Common myeloid progenitor, CD34-positive (primary cell): ENCODE results near the gene OR51B4.
"Not testable (repeated sequence)": the region's sequence is repeated elsewhere in the genome, so short reads cannot be mapped to it uniquely, and the experiment has no call there.

Experiments used
- CTCF ChIA-PET: fragments of 350-600 bp; sonication (Branson Sonifier 250); formaldehyde crosslinking; loops from one replicate; lab custom pipeline; 2021; ENCODE audit warnings: antibody characterized with exemption; lab: Charles Lee
- POLR2A ChIA-PET: fragments of 350-600 bp; sonication (Branson Sonifier 250); formaldehyde crosslinking; loops from one replicate; lab custom pipeline; 2021; ENCODE audit warnings: antibody characterized with exemption; lab: Charles Lee
- DNase-seq, 3 donors: peaks; one replicate each; pipeline versions ENCODE4 v3.0.0 to v3.0.0-alpha.2; 2013
- H3K27ac ChIP-seq, 2 experiments: 1 replicate in 1 of 2; 2 replicates in 1 of 2; pipeline ENCODE4 v1.7.0; 2013; ENCODE audit warnings: inconsistent platforms in 2 of 2, low read length in 2 of 2, mild to moderate bottlenecking in 2 of 2, low read depth in 1 of 2, moderate library complexity in 1 of 2; ENCODE audit not compliant: severe bottlenecking in 2 of 2, insufficient read depth in 1 of 2, poor library complexity in 1 of 2
- H3K27me3 ChIP-seq, 5 experiments: replicated peaks in 2 of 5; 1 replicate in 3 of 5; 2 replicates in 2 of 5; pipeline versions ENCODE4 v1.6.1 to v1.7.0; 2013; ENCODE audit warnings: low read length in 4 of 5, mild to moderate bottlenecking in 2 of 5, moderate library complexity in 2 of 5, inconsistent platforms in 1 of 5; ENCODE audit not compliant: insufficient read depth in 5 of 5, control insufficient read depth in 4 of 5
- H3K36me3 ChIP-seq, 4 experiments: 1 replicate in 2 of 4; 2 replicates in 2 of 4; pipeline versions ENCODE4 v1.6.1 to v1.7.0; 2013; ENCODE audit warnings: low read length in 3 of 4, control low read depth in 1 of 4, mild to moderate bottlenecking in 1 of 4; ENCODE audit not compliant: control insufficient read depth in 4 of 4, insufficient read depth in 4 of 4
- H3K4me1 ChIP-seq, 4 experiments: 1 replicate in 3 of 4; 2 replicates in 1 of 4; pipeline versions ENCODE4 v1.6.1 to v1.7.1; 2013; ENCODE audit warnings: low read length in 3 of 4, mild to moderate bottlenecking in 3 of 4, control low read depth in 1 of 4, inconsistent platforms in 1 of 4, moderate library complexity in 1 of 4; ENCODE audit not compliant: control insufficient read depth in 4 of 4, insufficient read depth in 4 of 4; ENCODE audit errors: control extremely low read depth in 1 of 4
- H3K4me3 ChIP-seq, 7 experiments: 1 replicate in 4 of 7; 2 replicates in 3 of 7; pipeline versions ENCODE4 v1.5.1 to v1.7.0; 2013; ENCODE audit warnings: mild to moderate bottlenecking in 7 of 7, low read length in 6 of 7, moderate library complexity in 6 of 7, inconsistent platforms in 2 of 7, low read depth in 2 of 7, control low read depth in 1 of 7; ENCODE audit not compliant: insufficient read depth in 4 of 7, control insufficient read depth in 1 of 7; ENCODE audit errors: extremely low read depth in 1 of 7
- H3K9me3 ChIP-seq, 5 experiments: 1 replicate in 4 of 5; 2 replicates in 1 of 5; pipeline versions ENCODE4 v1.6.1 to v1.7.1; 2013; ENCODE audit warnings: low read length in 4 of 5, mild to moderate bottlenecking in 2 of 5, inconsistent platforms in 1 of 5, low read depth in 1 of 5, moderate library complexity in 1 of 5; ENCODE audit not compliant: control insufficient read depth in 4 of 5, insufficient read depth in 2 of 5; ENCODE audit errors: control extremely low read depth in 1 of 5
- WGBS: methylation state at CpG from one replicate; pipeline ENCODE4 v1.1.5; 2013; ENCODE audit not compliant: insufficient coverage; 5-methylcytosine and 5-hydroxymethylcytosine counted together

Gene OR51B4

DNA sequence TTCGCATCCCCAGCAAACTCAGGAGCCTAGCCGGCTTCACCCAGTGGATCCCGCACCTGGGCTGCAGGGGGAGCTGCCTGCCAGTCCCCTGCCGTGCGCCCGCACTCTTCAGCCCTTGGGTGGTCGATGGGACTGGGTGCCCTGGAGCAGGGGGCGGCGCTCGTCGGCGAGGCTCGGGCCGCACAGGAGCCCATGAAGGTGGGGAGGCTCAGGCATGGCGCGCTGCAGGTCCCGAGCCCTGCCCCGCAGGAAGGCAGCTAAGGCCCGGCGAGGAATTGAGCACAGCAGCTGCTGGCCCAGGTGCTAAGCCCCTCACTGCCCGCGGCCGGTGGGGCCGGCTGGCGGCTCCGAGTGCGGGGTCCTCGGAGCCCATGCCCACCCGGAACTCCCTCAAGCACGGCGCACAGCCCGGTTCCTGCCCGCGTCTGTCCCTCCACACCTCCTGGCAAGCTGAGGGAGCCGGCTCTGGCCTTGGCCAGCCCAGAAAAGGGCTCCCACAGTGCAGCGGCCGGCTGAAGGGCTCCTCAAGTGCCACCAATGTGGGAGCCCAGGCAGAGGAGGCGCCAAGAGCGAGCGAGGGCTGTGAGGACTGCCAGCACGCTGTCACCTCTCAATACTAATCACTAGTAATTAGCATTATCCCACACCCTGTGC, 7.3 kb downstream of the OR51B4 start:
- H3K36me3 ChIP-seq, H3K4me3 ChIP-seq, H3K9me3 ChIP-seq, POLR2A ChIA-PET, H3K27ac ChIP-seq, CTCF ChIA-PET, H3K4me1 ChIP-seq, H3K27me3 ChIP-seq, DNase-seq: not testable (repeated sequence)
- WGBS: 93% methylated on average over 28 of the region's 41 CpGs

DNA sequence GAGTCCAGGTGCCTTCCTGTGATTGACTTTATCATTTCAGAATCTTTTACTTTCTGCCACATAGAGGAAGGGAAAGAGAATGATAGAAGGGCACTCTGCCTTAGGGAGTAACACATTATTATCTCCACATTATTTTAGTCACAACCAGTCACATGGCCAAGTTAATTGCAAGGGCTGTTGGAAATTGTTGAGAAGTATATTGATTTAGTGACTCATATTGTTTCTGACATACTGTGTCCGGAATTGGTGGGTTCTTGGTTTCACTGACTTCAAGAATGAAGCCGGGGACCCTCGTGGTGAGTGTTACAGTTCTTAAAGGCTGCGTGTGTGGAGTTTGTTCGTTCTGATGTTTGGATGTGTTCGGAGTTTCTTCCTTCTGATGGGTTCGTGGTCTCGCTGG, 8.7 kb downstream of the OR51B4 start:
- no peak for DNase-seq
- no peaks in the 10 kb centered on the region for H3K27me3 ChIP-seq
- POLR2A ChIA-PET: no interaction called here
- no peak overlapping the region for H3K4me3 ChIP-seq
- CTCF ChIA-PET: no interaction called here
- 100% methylated on average over 7 of the region's 8 CpGs for WGBS
- H3K36me3 ChIP-seq: no peaks in the 10 kb centered on the region
- no peak overlapping the region for H3K27ac ChIP-seq
- no peaks in the 10 kb centered on the region for H3K9me3 ChIP-seq
- peaks cover 0 to 6% (median 0%) of the 10 kb centered on the region in 4 experiments for H3K4me1 ChIP-seq

DNA sequence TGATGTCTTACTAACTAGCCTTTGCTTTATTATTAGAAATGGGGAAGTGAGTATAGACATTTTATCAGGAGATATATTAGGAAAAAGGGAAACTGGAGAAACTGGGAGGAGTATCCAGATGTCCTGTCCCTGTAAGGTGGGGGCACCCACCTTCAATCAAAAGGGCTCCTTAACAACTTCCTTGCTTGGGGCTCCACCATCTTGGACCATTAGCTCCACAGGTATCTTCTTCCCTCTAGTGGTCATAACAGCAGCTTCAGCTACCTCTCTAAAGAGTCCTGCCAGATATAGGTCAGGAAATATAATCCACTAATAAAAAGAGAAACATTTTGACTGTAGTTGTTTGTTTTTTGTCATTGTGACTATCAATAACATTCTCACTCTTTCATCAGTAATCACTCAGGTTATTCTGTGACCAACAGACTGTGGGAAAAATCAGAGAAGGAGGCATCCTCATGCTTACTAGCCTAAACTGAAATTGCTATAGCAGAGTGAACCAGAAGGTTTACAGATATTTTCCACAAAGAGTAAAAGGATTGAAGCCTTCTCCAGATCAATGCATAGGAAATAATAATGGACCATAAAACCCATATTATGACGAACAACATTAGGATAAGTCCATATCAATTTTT, 10.4 kb downstream of the OR51B4 start:
- DNase-seq: peak; percentile 65 to 70 (median 69)

DNA sequence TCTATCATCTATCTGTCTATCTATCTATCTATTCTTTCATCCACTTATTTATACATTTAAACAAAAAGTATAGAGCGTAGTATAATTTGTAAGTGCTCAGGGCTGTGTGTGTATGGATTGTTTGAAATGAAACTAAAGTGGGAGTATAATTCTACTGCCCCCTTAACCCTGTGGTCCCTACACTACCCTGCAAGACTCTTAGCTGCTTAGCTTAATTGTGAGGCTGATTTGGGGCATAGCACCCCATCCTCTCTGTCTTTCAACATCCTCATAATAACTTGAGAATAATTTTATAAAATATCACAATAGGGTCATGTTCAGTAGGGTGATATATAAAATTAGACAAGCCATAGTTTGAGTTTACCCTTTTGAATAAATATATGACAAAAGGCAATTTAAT, 11.6 kb downstream of the OR51B4 start:
- ChIA-PET CTCF (interaction anchor here (1.2 to 5.4 kb wide), 7 partner anchors 10 to 171 kb away, joined by 3 to 67 read pairs (median 4); no protein-coding TSS in a partner anchor), POLR2A (interaction anchor here (0.7 kb wide), 1 partner anchor 50 kb away, joined by 3 read pairs; no protein-coding TSS in a partner anchor)
- WGBS: no CpG with 5 or more reads among the region's 1 CpG
- Histone ChIP-seq H3K27me3 (no peaks in the 10 kb centered on the region), H3K4me1 (peaks cover 0 to 6% (median 0%) of the 10 kb centered on the region in 4 experiments), H3K4me3 (no peak overlapping the region), H3K9me3 (no peaks in the 10 kb centered on the region), H3K36me3 (no peaks in the 10 kb centered on the region), H3K27ac (no peak overlapping the region)
- DNase-seq: no peak

More for the DNA sequence above, 10.4 kb downstream of the OR51B4 start:
- no peaks in the 10 kb centered on the region for H3K36me3 ChIP-seq
- WGBS: no CpG with 5 or more reads among the region's 1 CpG
- peaks cover 0 to 6% (median 0%) of the 10 kb centered on the region in 4 experiments for H3K4me1 ChIP-seq
- H3K4me3 ChIP-seq: no peak overlapping the region
- ChIA-PET CTCF (interaction anchor here (0.6 to 5.4 kb wide), 10 partner anchors 9 to 173 kb away, joined by 3 to 67 read pairs (median 4); no protein-coding TSS in a partner anchor), POLR2A (no interaction called here)
- no peak overlapping the region for H3K27ac ChIP-seq
- no peaks in the 10 kb centered on the region for H3K27me3 ChIP-seq
- no peaks in the 10 kb centered on the region for H3K9me3 ChIP-seq

DNA sequence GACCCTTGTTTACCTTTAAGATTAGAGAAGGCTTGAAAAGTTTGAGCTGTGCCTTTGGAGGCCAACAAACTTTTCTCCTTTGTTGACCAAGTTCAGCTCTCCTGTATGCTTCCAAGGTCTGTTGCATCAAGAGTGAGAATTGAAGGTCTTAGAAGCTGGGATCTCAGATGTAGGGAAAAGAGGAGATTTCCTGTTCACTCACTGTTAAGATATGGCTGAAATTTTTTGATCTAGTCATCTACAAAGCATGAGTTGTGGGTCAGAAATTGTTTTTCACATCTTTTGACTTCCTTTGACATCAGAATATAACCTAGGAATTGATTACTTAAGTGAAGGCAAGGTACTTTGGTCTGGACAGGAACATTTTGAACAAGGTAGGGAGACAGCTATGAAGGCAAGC, 12.1 kb downstream of the OR51B4 start:
- H3K9me3 ChIP-seq: no peaks in the 10 kb centered on the region
- H3K36me3 ChIP-seq: no peaks in the 10 kb centered on the region
- CTCF ChIA-PET: interaction anchor here (1.2 to 5.4 kb wide), 5 partner anchors 10 to 169 kb away, joined by 3 to 67 read pairs (median 6); no protein-coding TSS in a partner anchor
- POLR2A ChIA-PET: interaction anchor here (0.7 kb wide), 1 partner anchor 49 kb away, joined by 3 read pairs; no protein-coding TSS in a partner anchor
- H3K27ac ChIP-seq: peak overlapping the region in 1 of 2 experiments; percentile 35
- no peaks in the 10 kb centered on the region for H3K27me3 ChIP-seq
- DNase-seq: no peak
- H3K4me3 ChIP-seq: no peak overlapping the region
- peaks cover 0 to 6% (median 0%) of the 10 kb centered on the region in 4 experiments for H3K4me1 ChIP-seq

DNA sequence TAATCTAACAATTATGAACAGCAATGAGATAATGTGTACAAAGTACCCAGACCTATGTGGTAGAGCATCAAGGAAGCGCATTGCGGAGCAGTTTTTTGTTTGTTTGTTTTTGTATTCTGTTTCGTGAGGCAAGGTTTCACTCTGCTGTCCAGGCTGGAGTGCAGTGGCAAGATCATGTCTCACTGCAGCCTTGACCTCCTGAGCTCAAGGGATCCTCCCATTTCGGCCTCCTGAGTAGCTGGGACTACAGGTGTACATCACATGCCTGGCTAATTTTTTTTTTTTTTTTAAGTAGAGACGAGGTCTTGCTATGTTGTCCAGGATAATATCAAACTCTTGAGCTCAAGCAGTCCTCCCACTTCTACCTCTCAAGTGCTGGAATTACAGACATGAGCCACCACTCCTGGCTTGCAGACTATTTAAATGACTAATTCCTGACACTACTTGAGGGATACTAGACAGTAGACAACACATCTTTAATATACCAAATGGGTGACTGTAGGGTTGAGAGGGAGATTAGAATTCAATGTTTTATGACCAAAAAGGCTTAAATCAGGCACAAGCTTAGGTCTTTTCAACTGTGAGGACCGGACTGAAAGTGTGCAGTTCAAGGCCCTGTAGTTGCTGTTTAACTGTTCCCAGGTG, 12.7 kb downstream of the OR51B4 start:
- POLR2A ChIA-PET: no interaction called here
- DNase-seq: no peak
- H3K9me3 ChIP-seq: no peaks in the 10 kb centered on the region
- H3K36me3 ChIP-seq: no peaks in the 10 kb centered on the region
- CTCF ChIA-PET: interaction anchor here (0.6 to 5.4 kb wide), 7 partner anchors 9 to 164 kb away, joined by 3 to 67 read pairs (median 3); no protein-coding TSS in a partner anchor
- peaks cover 0 to 6% (median 0%) of the 10 kb centered on the region in 4 experiments for H3K4me1 ChIP-seq
- WGBS: 100% methylated on average over 6 of the region's 6 CpGs
- no peaks in the 10 kb centered on the region for H3K27me3 ChIP-seq
- no peak overlapping the region for H3K4me3 ChIP-seq
- peak overlapping the region in 1 of 2 experiments; percentile 35 for H3K27ac ChIP-seq
